HG03342 (cell line): Measurements from ENCODE around the gene NFIL3.

Experiments used
- ATAC-seq: cut with Tn5 transposase; IDR thresholded peaks from one replicate; pipeline ENCODE4 v1.9.1; 2021; ENCODE audit warnings: mild to moderate bottlenecking, moderate library complexity; ENCODE audit not compliant: unreplicated experiment

NFIL3 gene

GRCh38 chr9:91422758-91423711 lies 597 bp downstream of the NFIL3 start:
- ATAC-seq, result peak; percentile 47

- no peak for ATAC-seq
These were observed 1.5 kb downstream of the NFIL3 start for GRCh38 chr9:91421971-91422757.

- ATAC-seq, result no peak
These were observed 2.4 kb downstream of the NFIL3 start for GRCh38 chr9:91421128-91421765.

- no peak for ATAC-seq
These were observed 3.0 kb downstream of the NFIL3 start for GRCh38 chr9:91420501-91421127.

- no peak for ATAC-seq
These were observed 4.1 kb downstream of the NFIL3 start for GRCh38 chr9:91419222-91420191.

GRCh38 chr9:91418215-91418610 lies 5.4 kb downstream of the NFIL3 start:
- ATAC-seq, result no peak

- ATAC-seq, result no peak
These were observed 5.9 kb downstream of the NFIL3 start for GRCh38 chr9:91417602-91418214.

- no peak for ATAC-seq
These were observed 7.4 kb downstream of the NFIL3 start for GRCh38 chr9:91416096-91416712.

- peak; percentile 97 for ATAC-seq
These were observed 8.3 kb downstream of the NFIL3 start for GRCh38 chr9:91415290-91415689.

- no peak for ATAC-seq
These were observed 10.7 kb downstream of the NFIL3 start for GRCh38 chr9:91412941-91413340.

- no peak for ATAC-seq
These were observed 12.4 kb downstream of the NFIL3 start for GRCh38 chr9:91411096-91411771.

- no peak for ATAC-seq
These were observed 13.5 kb downstream of the NFIL3 start for GRCh38 chr9:91410161-91410560.

GRCh38 chr9:91408475-91408874 lies 15.2 kb downstream of the NFIL3 start:
- no peak for ATAC-seq

- ATAC-seq, result no peak
These were observed 15.9 kb downstream of the NFIL3 start for GRCh38 chr9:91407580-91408318.

GRCh38 chr9:91405343-91406077 lies 18.1 kb downstream of the NFIL3 start:
- no peak for ATAC-seq

GRCh38 chr9:91403665-91404543 lies 19.7 kb downstream of the NFIL3 start:
- no peak for ATAC-seq
